Right cardiac atrium (tissue), 5 donors: ENCODE data around the gene GZMA. TPM values are rescaled to one million over a fixed set of nuclear protein-coding genes. Genes with fewer than 3 reads are reported as not detected.

Experiments used
- ATAC-seq, 2 donors: fragments of 200-7000 bp; cut with Tn5 transposase; one replicate each; pipeline versions ENCODE4 v1.8.0 to v1.9.1; 2020; ENCODE audit warnings: moderate library complexity in 2 of 2, mild to moderate bottlenecking in 1 of 2
- DNase-seq, 3 donors: peaks; one replicate each; pipeline ENCODE4 v3.0.0-alpha.2; 2020
- H3K27ac ChIP-seq: one replicate; pipeline ENCODE4 v1.5.1; 2013; ENCODE audit warnings: mild to moderate bottlenecking, low read length, control low read depth, moderate library complexity
- H3K27me3 ChIP-seq: one replicate; pipeline ENCODE4 v1.6.1; 2013; ENCODE audit not compliant: control insufficient read depth, insufficient read depth
- H3K4me1 ChIP-seq: one replicate; pipeline ENCODE4 v1.6.1; 2013; ENCODE audit warnings: low read length; ENCODE audit not compliant: control insufficient read depth, insufficient read depth
- H3K4me3 ChIP-seq: one replicate; pipeline ENCODE4 v1.5.1; 2013; ENCODE audit warnings: low read length, control low read depth
- H3K9me3 ChIP-seq: one replicate; pipeline ENCODE4 v1.6.1; 2013; ENCODE audit warnings: low read length; ENCODE audit not compliant: control insufficient read depth
- WGBS: extraction: QIAGEN DNeasy Blood & Tissue Kit; methylation state at CpG from one replicate; pipeline ENCODE4 v1.1.7; 2013; 5-methylcytosine and 5-hydroxymethylcytosine counted together
- intact Hi-C, 4 donors: fragments of 100-400 bp; cut with DNase I; formaldehyde crosslinking; loops; one replicate each; pipeline versions ENCODE4 v1.11.0 to v1.14.0; 2022 to 2023
- polyA plus RNA-seq: library from polyadenylated mRNA; stranded (reverse); fragments of 200-250 nt; gene quantifications from one replicate; pipeline ENCODE4 v1.2.3, GENCODE V29; 2013
- total RNA-seq, 4 donors: library from RNA; stranded (reverse); fragmentation: NEBNext Ultra II Directional; extraction: Animal tissue kit (Norgen Biotek cat#: 25700); gene quantifications; one replicate each; pipeline ENCODE4 v1.2.1, GENCODE V29; 2021
- donor health status: healthy with polysubstance abuse.
- donor health status: DM: no; HTN: yes; CAD: no.
- donor health status: DM: no; HTN: no; CAD: no.
- donor health status: DM: no; HTN: yes; CAD: no; lungs with severe emphysema.
- donor health status: DM: yes; HTN: yes; CAD: no.

GZMA gene
- total and polyA plus RNA-seq, 5 donors, result 0.42 to 1.5 (median 0.93) TPM

GRCh38 chr5:55110217-55110616, 7.8 kb downstream of the GZMA start:
- intact Hi-C loops, result no loop called here
- Histone ChIP-seq H3K4me1 (no peaks in the 10 kb centered on the region), H3K9me3 (no peaks in the 10 kb centered on the region), H3K4me3 (no peak overlapping the region), H3K27ac (no peak overlapping the region), H3K27me3 (no peaks in the 10 kb centered on the region)
- DNase-seq, result no peak
- WGBS, result 71% methylated on average over 2 of the region's 2 CpGs
- no peak for ATAC-seq

GRCh38 chr5:55113327-55113726, 10.9 kb downstream of the GZMA start:
- intact Hi-C loops, result no loop called here
- DNase-seq, result no peak
- ATAC-seq, result no peak
- no peak overlapping the region for H3K27ac ChIP-seq
- H3K4me1 ChIP-seq, result no peaks in the 10 kb centered on the region
- no peaks in the 10 kb centered on the region for H3K9me3 ChIP-seq
- no peak overlapping the region for H3K4me3 ChIP-seq
- no peaks in the 10 kb centered on the region for H3K27me3 ChIP-seq

- Histone ChIP-seq H3K4me3 (no peak overlapping the region), H3K27me3 (no peaks in the 10 kb centered on the region), H3K27ac (no peak overlapping the region), H3K9me3 (no peaks in the 10 kb centered on the region), H3K4me1 (no peaks in the 10 kb centered on the region)
- no peak for DNase-seq
- intact Hi-C loops, result no loop called here
- no peak for ATAC-seq
- WGBS, result 84% methylated on average over 3 of the region's 3 CpGs
Measured at GRCh38 chr5:55114061-55114460, 11.6 kb downstream of the GZMA start.

GRCh38 chr5:55123365-55123764, 20.9 kb downstream of the GZMA start:
- Histone ChIP-seq H3K4me3 (no peak overlapping the region), H3K4me1 (no peaks in the 10 kb centered on the region), H3K9me3 (no peaks in the 10 kb centered on the region), H3K27ac (no peak overlapping the region), H3K27me3 (no peaks in the 10 kb centered on the region)
- no peak for ATAC-seq
- DNase-seq, result no peak
- intact Hi-C loops, result no loop called here
- WGBS, result 76% methylated on average over 3 of the region's 3 CpGs

GRCh38 chr5:55134053-55134722, 31.7 kb downstream of the GZMA start:
- ATAC-seq, result no peak

GRCh38 chr5:55136521-55136920, 34.1 kb downstream of the GZMA start:
- intact Hi-C loops, result no loop called here
- no peaks in the 10 kb centered on the region for H3K27me3 ChIP-seq
- no peak for DNase-seq
- no peak for ATAC-seq
- no peaks in the 10 kb centered on the region for H3K9me3 ChIP-seq
- H3K4me1 ChIP-seq, result no peaks in the 10 kb centered on the region
- H3K27ac ChIP-seq, result no peak overlapping the region
- WGBS, result 42% methylated on average over 3 of the region's 3 CpGs
- H3K4me3 ChIP-seq, result no peak overlapping the region

More at GRCh38 chr5:55134053-55134722, 31.7 kb downstream of the GZMA start:
- no peak for DNase-seq
- intact Hi-C loops, result no loop called here
- Histone ChIP-seq H3K4me3 (no peak overlapping the region), H3K27me3 (no peaks in the 10 kb centered on the region), H3K4me1 (no peaks in the 10 kb centered on the region), H3K9me3 (no peaks in the 10 kb centered on the region), H3K27ac (no peak overlapping the region)
- 61% methylated on average over 5 of the region's 5 CpGs for WGBS

- H3K4me1 ChIP-seq, result no peaks in the 10 kb centered on the region
- no peaks in the 10 kb centered on the region for H3K27me3 ChIP-seq
- ATAC-seq, result no peak
- no peak overlapping the region for H3K4me3 ChIP-seq
- no peaks in the 10 kb centered on the region for H3K9me3 ChIP-seq
- 62% methylated on average over 9 of the region's 9 CpGs for WGBS
- no peak for DNase-seq
- intact Hi-C loops, result loop anchor here in 3 of 4 donors (5.0 to 10.0 kb wide), 3 partner anchors 186 to 236 kb away; no protein-coding TSS in a partner anchor
- no peak overlapping the region for H3K27ac ChIP-seq
Measured at GRCh38 chr5:55140908-55141665, 38.6 kb downstream of the GZMA start.

- no peaks in the 10 kb centered on the region for H3K27me3 ChIP-seq
- intact Hi-C loops, result loop anchor here in 3 of 4 donors (5.0 to 10.0 kb wide), 3 partner anchors 187 to 237 kb away; no protein-coding TSS in a partner anchor
- no peaks in the 10 kb centered on the region for H3K9me3 ChIP-seq
- H3K27ac ChIP-seq, result no peak overlapping the region
- H3K4me3 ChIP-seq, result no peak overlapping the region
- DNase-seq (no peak), ATAC-seq (no peak)
- whole genome bisulfite sequencing, result 92% methylated on average over 9 of the region's 9 CpGs
- H3K4me1 ChIP-seq, result no peaks in the 10 kb centered on the region
Measured at GRCh38 chr5:55141945-55142690, 39.7 kb downstream of the GZMA start.

- WGBS, result 23% methylated on average over 4 of the region's 4 CpGs
- ATAC-seq (no peak), DNase-seq (no peak)
- no peaks in the 10 kb centered on the region for H3K27me3 ChIP-seq
- no peaks in the 10 kb centered on the region for H3K4me1 ChIP-seq
- H3K9me3 ChIP-seq, result no peaks in the 10 kb centered on the region
- intact Hi-C loops, result loop anchor here in 3 of 4 donors (2.0 to 10.0 kb wide), 4 partner anchors 189 to 239 kb away; no protein-coding TSS in a partner anchor
- H3K27ac ChIP-seq, result no peak overlapping the region
- H3K4me3 ChIP-seq, result no peak overlapping the region
Measured at GRCh38 chr5:55143624-55144023, 41.2 kb downstream of the GZMA start.

GRCh38 chr5:55146080-55146479, 43.6 kb downstream of the GZMA start:
- Histone ChIP-seq H3K4me1 (no peaks in the 10 kb centered on the region), H3K27ac (no peak overlapping the region), H3K27me3 (no peaks in the 10 kb centered on the region), H3K4me3 (no peak overlapping the region), H3K9me3 (no peaks in the 10 kb centered on the region)
- intact Hi-C loops, result loop anchor here in 3 of 4 donors (2.0 to 10.0 kb wide), 4 partner anchors 191 to 241 kb away; no protein-coding TSS in a partner anchor
- 74% methylated on average over 8 of the region's 8 CpGs for WGBS
- no peak for ATAC-seq
- DNase-seq, result no peak
